ENCODE measurements around the gene CBX5. TPM values are rescaled to one million over a fixed set of nuclear protein-coding genes. Genes with fewer than 3 reads are reported as not detected.
A peak's percentile ranks its signal among the peaks of the same experiment; 100 is the strongest.
"Not testable (repeated sequence)": the region's sequence is repeated elsewhere in the genome, so short reads cannot be mapped to it uniquely, and the experiment has no call there.

The CBX5 gene
- 10 to 100 TPM; 13.2 to 26.4 (median 20.4) TPM for total RNA-seq

DNA sequence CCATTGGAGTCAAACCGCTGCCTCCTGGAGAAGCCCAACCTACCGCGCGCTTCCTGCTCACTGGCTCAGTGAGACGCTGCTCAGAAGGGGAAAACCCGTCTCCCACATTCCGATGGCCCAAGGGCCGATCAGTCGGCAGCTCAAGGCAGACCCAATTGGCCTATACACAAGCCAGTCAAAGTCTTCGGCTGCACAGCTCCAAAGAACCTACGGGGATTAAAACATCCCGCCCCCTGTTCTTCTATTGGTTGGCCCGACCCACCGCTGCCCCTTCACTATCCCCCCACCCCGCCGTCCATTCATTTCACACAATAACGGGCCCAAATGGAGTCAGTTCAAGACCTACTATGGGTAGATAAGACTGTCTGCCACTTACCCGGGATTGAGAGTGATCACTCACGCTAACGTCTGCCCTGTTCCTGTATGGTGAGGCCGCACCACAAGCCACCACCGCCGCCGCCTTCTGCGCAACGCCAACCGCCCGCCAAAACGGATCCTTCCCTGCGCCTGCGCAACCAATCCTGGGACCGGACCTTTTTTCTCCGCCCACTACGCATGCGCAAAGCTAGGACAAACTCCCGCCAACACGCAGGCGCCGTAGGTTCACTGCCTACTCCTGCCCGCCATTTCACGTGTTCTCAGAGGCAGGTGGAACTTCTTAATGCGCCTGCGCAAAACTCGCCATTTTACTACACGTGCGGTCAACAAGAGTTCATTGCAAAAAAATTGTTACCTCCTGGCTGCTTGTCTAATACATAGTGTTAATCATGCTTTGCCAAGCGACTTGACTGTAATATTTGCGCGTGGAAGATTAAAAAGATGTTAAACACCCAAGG lies at the start of gene CBX5:
CBX5 (minus strand) TSS at position 491 of the 836 bp plus-strand sequence. CDS start 22,472 bp downstream, outside the sequence.
- peak in 1 of 2 donors; percentile 64 for TF ChIP-seq POLR2A (IDR thresholded peaks at IDR 0.05)
- TF ChIP-seq, protein P1, sequence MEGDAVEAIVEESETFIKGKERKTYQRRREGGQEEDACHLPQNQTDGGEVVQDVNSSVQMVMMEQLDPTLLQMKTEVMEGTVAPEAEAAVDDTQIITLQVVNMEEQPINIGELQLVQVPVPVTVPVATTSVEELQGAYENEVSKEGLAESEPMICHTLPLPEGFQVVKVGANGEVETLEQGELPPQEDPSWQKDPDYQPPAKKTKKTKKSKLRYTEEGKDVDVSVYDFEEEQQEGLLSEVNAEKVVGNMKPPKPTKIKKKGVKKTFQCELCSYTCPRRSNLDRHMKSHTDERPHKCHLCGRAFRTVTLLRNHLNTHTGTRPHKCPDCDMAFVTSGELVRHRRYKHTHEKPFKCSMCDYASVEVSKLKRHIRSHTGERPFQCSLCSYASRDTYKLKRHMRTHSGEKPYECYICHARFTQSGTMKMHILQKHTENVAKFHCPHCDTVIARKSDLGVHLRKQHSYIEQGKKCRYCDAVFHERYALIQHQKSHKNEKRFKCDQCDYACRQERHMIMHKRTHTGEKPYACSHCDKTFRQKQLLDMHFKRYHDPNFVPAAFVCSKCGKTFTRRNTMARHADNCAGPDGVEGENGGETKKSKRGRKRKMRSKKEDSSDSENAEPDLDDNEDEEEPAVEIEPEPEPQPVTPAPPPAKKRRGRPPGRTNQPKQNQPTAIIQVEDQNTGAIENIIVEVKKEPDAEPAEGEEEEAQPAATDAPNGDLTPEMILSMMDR (IDR thresholded peaks at IDR 0.05), result no peak
- 0% methylated on average over 47 to 49 of the region's 49 CpGs for WGBS, 2 donors
- intact Hi-C loops (cut with DNase I; ENCODE audit: low total_unique reads), result no loop called here
- DNase-seq (ENCODE audit: low spot score in 2 of 2), result peak; percentile 99 to 100
- H3K4me3 ChIP-seq (ENCODE audit: low read depth, poor library complexity, severe bottlenecking), result peak within 1 kb of the TSS; percentile 78

DNA sequence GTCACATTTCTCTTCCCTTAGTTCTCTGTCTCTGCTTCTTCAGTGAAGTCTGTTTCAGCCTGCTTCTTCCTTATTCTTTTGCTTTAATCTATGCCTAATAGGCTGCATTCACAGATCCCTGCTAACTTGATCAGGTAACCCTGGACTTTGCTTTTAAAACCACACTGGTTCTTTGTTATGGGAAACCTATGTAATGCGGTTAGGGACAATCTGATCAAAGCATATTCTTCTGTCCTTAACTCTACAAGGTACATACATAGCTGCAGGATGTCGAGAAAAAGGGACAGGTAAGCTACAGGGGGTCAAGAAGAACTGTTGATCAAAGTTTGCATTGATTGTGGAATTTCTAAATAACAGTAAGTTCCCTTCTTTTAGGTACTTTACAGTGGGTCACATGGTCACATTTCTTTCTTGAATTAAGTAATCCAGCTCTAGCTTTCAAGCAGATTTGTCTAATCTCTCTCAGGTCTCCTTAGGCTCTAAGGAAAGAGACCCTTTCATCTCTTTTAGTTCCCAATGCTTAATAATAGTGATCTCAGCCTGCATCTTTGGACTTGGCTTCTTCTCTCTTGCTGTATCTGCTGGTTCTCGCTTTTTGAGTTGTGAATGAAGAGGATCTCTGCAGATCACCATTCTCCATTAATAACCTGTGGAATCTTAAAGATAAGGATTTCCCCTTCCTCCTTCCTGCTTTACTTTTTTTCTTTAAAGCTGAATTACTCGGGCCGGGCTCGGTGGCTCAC lies 48.8 kb upstream of the CBX5 start:
- no peak for DNase-seq (ENCODE audit: low spot score in 2 of 2)
- 84% methylated on average over 6 of the region's 6 CpGs for WGBS, 2 donors
- intact Hi-C loops (cut with DNase I; ENCODE audit: low total_unique reads), result no loop called here
- no peak overlapping the region for H3K4me3 ChIP-seq (ENCODE audit: low read depth, poor library complexity, severe bottlenecking)
- TF ChIP-seq, protein P1 (IDR thresholded peaks at IDR 0.05), result no peak
- TF ChIP-seq POLR2A (IDR thresholded peaks at IDR 0.05), result no peak

DNA sequence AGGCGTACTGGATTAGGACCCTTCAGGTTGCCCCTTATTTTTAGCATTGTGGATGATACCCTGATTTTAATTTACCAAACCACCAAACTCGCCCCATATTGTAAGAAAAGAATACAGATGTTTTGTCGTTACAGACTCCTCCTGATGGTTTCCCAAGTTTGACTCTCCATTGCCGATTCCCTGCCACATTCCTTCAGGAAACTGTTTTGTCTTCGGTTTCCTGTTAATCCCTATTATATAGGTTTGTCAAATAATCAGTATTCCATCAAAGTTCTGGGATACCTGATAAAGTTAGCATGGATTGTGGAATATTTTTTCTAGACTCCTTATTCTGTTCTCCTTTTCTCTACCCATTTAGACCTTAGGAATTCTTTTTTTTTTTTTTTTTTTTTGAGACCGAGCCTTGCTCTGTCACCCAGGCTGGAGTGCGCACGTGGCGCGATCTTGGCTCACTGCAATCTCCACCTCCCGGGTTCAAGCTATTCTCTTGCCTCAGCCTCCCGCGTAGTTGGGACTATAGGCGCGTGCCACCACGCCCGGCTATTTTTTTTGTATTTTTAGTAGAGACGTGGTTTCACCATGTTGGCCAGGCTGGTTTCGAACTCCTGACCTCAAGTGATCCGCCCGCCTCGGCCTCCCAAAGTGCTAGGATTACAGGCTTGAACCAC lies 45.7 kb upstream of the CBX5 start:
- H3K4me3 ChIP-seq (ENCODE audit: low read depth, poor library complexity, severe bottlenecking), result peak overlapping the region; percentile 59
- intact Hi-C loops (cut with DNase I; ENCODE audit: low total_unique reads); DNase-seq (ENCODE audit: low spot score in 2 of 2): not testable (repeated sequence)
- WGBS, 2 donors, result 39% methylated on average over 22 of the region's 22 CpGs

DNA sequence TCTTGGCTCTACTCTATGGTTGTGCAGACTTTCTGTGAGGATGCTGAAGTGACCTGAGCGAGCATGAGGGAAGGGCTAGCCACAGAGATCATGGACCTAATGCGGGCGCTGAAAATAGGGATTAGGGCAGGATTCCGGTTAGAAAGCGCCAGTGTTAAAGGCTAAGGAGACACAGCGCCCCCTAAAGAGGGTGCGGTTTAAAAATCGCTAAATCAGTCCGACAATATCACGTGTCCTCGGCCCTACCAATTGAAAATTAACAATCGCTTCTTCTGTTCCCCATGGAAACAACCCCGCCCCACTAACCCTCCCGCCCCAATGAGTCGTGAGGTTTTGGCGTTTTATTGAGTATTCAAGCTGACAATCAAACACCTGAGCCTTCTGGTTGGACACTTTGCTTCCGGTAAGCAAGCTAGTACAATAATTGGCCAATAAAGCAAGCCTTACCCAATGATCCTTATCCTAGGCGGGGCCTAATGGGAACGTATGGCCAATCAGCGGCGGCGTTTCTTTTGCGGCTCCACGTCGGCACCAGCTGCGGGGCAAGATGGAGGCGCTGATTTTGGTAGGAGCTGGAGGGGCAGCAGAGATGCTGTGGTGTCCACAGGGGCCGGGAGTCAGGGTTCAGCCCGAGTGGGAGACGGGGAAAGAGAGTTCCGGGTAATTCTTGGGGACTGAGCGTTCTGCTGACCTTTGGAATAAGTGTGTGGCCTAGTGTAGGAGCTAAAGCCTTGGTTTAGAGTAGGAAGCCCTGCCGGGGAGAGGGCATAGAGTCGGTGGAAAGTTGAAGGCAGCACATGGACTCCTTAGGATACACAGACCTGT lies 44.9 kb upstream of the CBX5 start, which contains the start of gene COPZ1:
COPZ1 (plus strand) TSS at position 515 of the 825 bp plus-strand sequence; CDS start at position 548, 33 bp downstream.
- DNase-seq (ENCODE audit: low spot score in 2 of 2), result peak; percentile 99
- intact Hi-C loops (cut with DNase I; ENCODE audit: low total_unique reads), result no loop called here
- H3K4me3 ChIP-seq (ENCODE audit: low read depth, poor library complexity, severe bottlenecking), result peak within 1 kb of the TSS; percentile 59
- TF ChIP-seq POLR2A (IDR thresholded peaks at IDR 0.05), result peak in 1 of 2 donors; percentile 40
- TF ChIP-seq, protein P1 (IDR thresholded peaks at IDR 0.05), result peak in 1 of 3 donors; percentile 51
- 1% methylated on average over 34 of the region's 34 CpGs for WGBS, 2 donors

DNA sequence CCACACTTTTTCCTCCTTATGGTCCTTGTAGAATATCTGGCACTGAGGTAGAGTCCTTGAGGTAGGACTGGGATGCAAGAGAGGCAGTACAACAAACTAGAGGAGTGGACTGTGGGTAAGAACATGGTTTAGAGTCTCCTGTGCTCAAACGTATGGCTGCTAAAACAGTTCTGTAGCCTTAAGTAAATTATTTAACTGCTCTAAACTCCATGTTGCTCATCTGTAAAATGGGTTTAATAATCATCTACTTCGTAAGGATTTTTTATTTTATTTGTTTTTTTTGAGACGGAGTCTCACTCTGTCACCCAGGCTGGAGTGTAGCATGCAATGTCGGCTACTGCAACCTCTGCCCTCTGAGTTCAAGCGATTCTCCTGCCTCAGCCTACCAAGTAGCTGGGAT lies 41.4 kb upstream of the CBX5 start:
- H3K4me3 ChIP-seq (ENCODE audit: low read depth, poor library complexity, severe bottlenecking), result no peak overlapping the region
- no peak for DNase-seq (ENCODE audit: low spot score in 2 of 2)
- intact Hi-C loops (cut with DNase I; ENCODE audit: low total_unique reads), result no loop called here
- 90 to 92% methylated on average over 5 of the region's 5 CpGs for WGBS, 2 donors
- TF ChIP-seq, protein P1 (IDR thresholded peaks at IDR 0.05), result no peak
- no peak for TF ChIP-seq POLR2A (IDR thresholded peaks at IDR 0.05)

DNA sequence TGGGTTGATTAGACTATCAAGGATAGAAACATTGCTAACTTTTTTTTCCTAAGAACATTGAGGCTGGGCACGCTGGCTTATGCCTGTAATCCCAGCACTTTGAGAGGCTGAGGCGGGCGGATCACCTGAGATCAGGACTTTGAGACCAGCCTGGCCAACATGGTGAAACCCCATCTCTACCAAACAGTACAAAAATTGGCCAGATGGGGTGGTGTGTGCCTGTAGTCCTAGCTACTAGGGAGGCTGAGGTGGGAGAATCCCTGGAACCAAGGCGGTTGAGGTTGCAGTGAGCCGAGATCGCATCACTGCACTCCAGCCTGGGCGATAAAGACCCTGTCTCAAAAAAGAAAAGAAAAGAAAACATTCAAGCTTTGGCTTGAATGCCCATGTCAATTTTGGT lies 32.4 kb upstream of the CBX5 start:
- 87 to 93% methylated on average over 7 of the region's 7 CpGs for WGBS, 2 donors
- DNase-seq (ENCODE audit: low spot score in 2 of 2); intact Hi-C loops (cut with DNase I; ENCODE audit: low total_unique reads); H3K4me3 ChIP-seq (ENCODE audit: low read depth, poor library complexity, severe bottlenecking): not testable (repeated sequence)

Data from lower leg skin (tissue), 4 donors.